ENCODE results near the gene WDR27.

WDR27 gene

GRCh38 chr6:169567819-169568218, 134.0 kb downstream of the WDR27 start:
- DNase-seq (ENCODE audit: low read depth in 2 of 2), result no peak
- no peak for TF ChIP-seq CTCF (IDR thresholded peaks at IDR 0.05; ENCODE audit: low read depth, low read length)
- no peak overlapping the region for H3K4me3 ChIP-seq (replicated peaks in 1 of 2; ENCODE audit: low read depth in 2 of 2, low read length in 2 of 2)

- DNase-seq (ENCODE audit: low read depth in 2 of 2), result no peak
- no peak overlapping the region for H3K4me3 ChIP-seq (replicated peaks in 1 of 2; ENCODE audit: low read depth in 2 of 2, low read length in 2 of 2)
- no peak for TF ChIP-seq CTCF (IDR thresholded peaks at IDR 0.05; ENCODE audit: low read depth, low read length)
Observed at GRCh38 chr6:169566961-169567750, 134.7 kb downstream of the WDR27 start.

GRCh38 chr6:169566319-169566718, 135.5 kb downstream of the WDR27 start:
- H3K4me3 ChIP-seq (replicated peaks in 1 of 2; ENCODE audit: low read depth in 2 of 2, low read length in 2 of 2), result no peak overlapping the region
- TF ChIP-seq CTCF (IDR thresholded peaks at IDR 0.05; ENCODE audit: low read depth, low read length), result no peak
- DNase-seq (ENCODE audit: low read depth in 2 of 2), result no peak

GRCh38 chr6:169564453-169565240, 137.2 kb downstream of the WDR27 start:
- no peak for DNase-seq (ENCODE audit: low read depth in 2 of 2)
- TF ChIP-seq CTCF (IDR thresholded peaks at IDR 0.05; ENCODE audit: low read depth, low read length), result no peak
- H3K4me3 ChIP-seq (replicated peaks in 1 of 2; ENCODE audit: low read depth in 2 of 2, low read length in 2 of 2), result no peak overlapping the region

- H3K4me3 ChIP-seq (replicated peaks in 1 of 2; ENCODE audit: low read depth in 2 of 2, low read length in 2 of 2), result no peak overlapping the region
- no peak for DNase-seq (ENCODE audit: low read depth in 2 of 2)
- no peak for TF ChIP-seq CTCF (IDR thresholded peaks at IDR 0.05; ENCODE audit: low read depth, low read length)
Observed at GRCh38 chr6:169561665-169562064, 140.2 kb downstream of the WDR27 start.

- no peak overlapping the region for H3K4me3 ChIP-seq (replicated peaks in 1 of 2; ENCODE audit: low read depth in 2 of 2, low read length in 2 of 2)
- no peak for TF ChIP-seq CTCF (IDR thresholded peaks at IDR 0.05; ENCODE audit: low read depth, low read length)
- DNase-seq (ENCODE audit: low read depth in 2 of 2), result no peak
Observed at GRCh38 chr6:169559592-169559991, 142.2 kb downstream of the WDR27 start.

Data from cardiac fibroblast (primary cell).